ENCODE data around the gene ITPR1. TPM values are rescaled to one million over a fixed set of nuclear protein-coding genes. Genes with fewer than 3 reads are reported as not detected.

Gene ITPR1
- total RNA-seq, 3 donors from 2014 or later, result 10.7 to 80.2 (median 20.7) TPM

DNA sequence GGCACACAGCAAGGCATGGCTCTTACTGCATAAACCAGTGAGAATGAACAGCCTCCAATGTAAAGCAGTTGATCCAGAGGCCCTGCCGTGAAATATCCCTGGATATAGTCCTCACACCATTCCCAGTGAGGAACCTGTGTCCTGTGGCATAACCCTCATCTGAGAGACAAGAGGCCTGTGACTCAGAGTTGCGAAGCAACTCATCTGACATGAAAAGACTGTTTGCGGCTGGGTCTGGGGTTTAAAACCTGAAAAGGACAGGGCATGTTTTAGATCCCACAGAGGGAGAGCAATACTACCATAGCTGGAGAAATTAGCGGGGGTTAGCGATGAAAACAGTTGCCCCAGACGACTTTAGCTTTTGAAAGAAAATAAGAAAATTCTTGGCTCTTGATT, 320.8 kb downstream of the ITPR1 start:
- no peak for ATAC-seq
- intact Hi-C loops (cut with DNase I, micrococcal nuclease), result no loop called here
- TF ChIP-seq, protein P1, sequence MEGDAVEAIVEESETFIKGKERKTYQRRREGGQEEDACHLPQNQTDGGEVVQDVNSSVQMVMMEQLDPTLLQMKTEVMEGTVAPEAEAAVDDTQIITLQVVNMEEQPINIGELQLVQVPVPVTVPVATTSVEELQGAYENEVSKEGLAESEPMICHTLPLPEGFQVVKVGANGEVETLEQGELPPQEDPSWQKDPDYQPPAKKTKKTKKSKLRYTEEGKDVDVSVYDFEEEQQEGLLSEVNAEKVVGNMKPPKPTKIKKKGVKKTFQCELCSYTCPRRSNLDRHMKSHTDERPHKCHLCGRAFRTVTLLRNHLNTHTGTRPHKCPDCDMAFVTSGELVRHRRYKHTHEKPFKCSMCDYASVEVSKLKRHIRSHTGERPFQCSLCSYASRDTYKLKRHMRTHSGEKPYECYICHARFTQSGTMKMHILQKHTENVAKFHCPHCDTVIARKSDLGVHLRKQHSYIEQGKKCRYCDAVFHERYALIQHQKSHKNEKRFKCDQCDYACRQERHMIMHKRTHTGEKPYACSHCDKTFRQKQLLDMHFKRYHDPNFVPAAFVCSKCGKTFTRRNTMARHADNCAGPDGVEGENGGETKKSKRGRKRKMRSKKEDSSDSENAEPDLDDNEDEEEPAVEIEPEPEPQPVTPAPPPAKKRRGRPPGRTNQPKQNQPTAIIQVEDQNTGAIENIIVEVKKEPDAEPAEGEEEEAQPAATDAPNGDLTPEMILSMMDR (IDR thresholded peaks at IDR 0.05), result no peak

DNA sequence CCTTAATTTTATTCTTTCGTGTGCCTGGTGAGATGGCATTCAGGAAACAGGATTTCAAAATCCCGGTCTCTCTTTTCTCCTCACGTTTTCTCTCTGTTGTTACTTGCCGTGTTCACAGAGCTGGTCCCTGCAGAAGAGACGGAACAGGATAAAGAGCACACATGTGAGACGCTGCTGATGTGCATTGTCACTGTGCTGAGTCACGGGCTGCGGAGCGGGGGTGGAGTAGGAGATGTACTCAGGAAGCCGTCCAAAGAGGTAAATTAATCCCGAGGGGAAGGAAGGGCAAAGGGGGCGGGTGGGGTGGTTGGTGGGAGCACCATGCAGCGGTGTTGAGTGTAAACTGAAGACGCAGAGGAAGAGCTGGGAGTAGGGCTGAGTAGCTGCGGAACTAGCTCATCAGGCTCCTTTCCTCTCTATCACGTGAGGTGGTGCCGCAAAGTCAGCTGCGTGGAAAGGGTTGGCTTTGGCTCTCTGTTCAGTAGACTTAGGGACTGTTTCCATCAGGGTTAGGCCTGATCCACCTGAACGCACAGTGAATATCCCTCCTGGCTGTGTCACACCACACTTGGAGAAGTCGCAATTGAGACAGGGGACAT, 321.3 kb downstream of the ITPR1 start:
- Histone ChIP-seq H3K4me3 (no peak overlapping the region), H3K9me3 (peaks cover 10% of the 10 kb centered on the region), H3K36me3 (ENCODE audit: low read depth) (no peaks in the 10 kb centered on the region), H3K4me1 (ENCODE audit: low read depth) (no peaks in the 10 kb centered on the region)
- DNase-seq (no peak), ATAC-seq (peak; percentile 29)
- intact Hi-C loops (cut with DNase I, micrococcal nuclease), result no loop called here
- TF ChIP-seq, protein P1 (IDR thresholded peaks at IDR 0.05), result no peak

More for the DNA sequence above, 320.8 kb downstream of the ITPR1 start:
- Histone ChIP-seq H3K4me1 (ENCODE audit: low read depth) (no peaks in the 10 kb centered on the region), H3K9me3 (peaks cover 10% of the 10 kb centered on the region), H3K4me3 (no peak overlapping the region), H3K36me3 (ENCODE audit: low read depth) (no peaks in the 10 kb centered on the region)
- no peak for DNase-seq

DNA sequence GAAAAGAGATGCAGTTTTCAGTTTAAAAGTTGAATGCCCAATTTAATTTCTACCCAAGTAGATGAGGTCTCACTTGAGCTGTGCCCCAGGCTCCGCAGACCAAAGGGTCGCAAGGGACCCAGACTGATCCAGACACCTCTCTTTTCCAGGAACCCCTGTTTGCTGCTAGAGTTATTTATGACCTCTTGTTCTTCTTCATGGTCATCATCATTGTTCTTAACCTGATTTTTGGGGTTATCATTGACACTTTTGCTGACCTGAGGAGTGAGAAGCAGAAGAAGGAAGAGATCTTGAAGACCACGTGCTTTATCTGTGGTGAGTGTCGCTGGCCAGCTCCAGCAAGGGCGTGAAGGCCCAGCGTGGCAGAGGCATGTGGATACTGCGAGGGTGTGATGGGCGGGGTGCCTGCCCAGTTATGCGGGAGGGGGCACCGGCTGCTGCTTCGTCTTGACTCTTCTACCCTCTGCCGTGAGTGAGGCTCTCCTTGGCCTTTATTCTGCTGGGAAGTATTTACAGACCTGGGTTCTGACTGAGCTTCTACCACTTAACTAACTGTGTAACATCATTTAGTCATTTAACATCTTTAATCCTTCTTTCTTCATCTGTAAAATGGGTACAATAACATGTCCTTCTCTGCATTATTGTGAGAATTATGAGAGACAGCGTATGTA, 321.9 kb downstream of the ITPR1 start:
- TF ChIP-seq, protein P1 (IDR thresholded peaks at IDR 0.05), result no peak
- peaks cover 10% of the 10 kb centered on the region for H3K9me3 ChIP-seq
- no peaks in the 10 kb centered on the region for H3K36me3 ChIP-seq (ENCODE audit: low read depth)
- ATAC-seq, result no peak
- no peaks in the 10 kb centered on the region for H3K4me1 ChIP-seq (ENCODE audit: low read depth)
- DNase-seq, result no peak
- H3K4me3 ChIP-seq, result no peak overlapping the region
- intact Hi-C loops (cut with DNase I, micrococcal nuclease), result no loop called here

DNA sequence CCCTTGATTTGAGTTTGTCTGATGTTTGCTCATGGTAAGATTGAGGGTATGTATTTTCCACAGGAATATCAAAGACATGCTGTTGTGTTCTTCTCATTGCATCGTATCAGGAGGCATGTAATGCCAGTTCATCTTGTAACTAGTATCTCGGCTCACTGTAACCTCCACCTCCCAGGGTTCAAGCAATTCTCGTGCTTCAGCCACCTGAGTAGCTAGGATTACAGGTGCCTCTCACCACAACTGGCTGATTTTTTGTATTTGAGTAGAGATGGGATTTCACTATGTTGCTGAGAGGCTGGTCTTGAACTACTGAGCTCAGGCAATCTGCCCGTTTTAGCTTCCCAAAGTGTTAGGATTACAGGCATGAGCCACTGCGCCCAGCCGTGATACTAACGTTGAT, 323.2 kb downstream of the ITPR1 start:
- TF ChIP-seq, protein P1 (IDR thresholded peaks at IDR 0.05), result no peak
- Histone ChIP-seq H3K4me3 (no peak overlapping the region), H3K36me3 (ENCODE audit: low read depth) (no peaks in the 10 kb centered on the region), H3K4me1 (ENCODE audit: low read depth) (no peaks in the 10 kb centered on the region), H3K9me3 (peaks cover 10% of the 10 kb centered on the region)
- DNase-seq (no peak), ATAC-seq (no peak)
- intact Hi-C loops (cut with DNase I, micrococcal nuclease), result no loop called here

DNA sequence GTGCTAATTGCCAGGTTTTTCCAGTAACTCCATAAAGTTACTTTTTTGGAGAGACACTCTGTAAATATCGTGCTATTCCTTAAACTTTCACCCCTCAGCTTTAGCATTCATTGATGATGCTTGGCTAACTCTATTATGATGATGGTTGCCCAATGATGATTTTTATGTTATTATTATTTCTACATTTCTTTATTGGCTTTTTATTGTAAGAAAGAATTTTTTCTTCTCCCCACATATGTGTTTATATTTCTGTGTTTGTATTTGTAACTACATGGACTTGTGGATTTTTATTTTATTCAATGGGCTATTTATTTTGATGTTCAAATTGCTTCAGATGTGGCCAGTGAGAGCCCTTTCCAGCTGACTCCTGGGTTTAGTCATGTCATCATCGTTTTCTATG, 323.6 kb downstream of the ITPR1 start:
- TF ChIP-seq, protein P1 (IDR thresholded peaks at IDR 0.05), result no peak

More for the DNA sequence above, 323.6 kb downstream of the ITPR1 start:
- Histone ChIP-seq H3K9me3 (peaks cover 10% of the 10 kb centered on the region), H3K4me1 (ENCODE audit: low read depth) (no peaks in the 10 kb centered on the region), H3K4me3 (no peak overlapping the region), H3K36me3 (ENCODE audit: low read depth) (no peaks in the 10 kb centered on the region)
- DNase-seq (no peak), ATAC-seq (no peak)
- intact Hi-C loops (cut with DNase I, micrococcal nuclease), result no loop called here
